ENCODE measurements around the gene BFSP1.

DNA sequence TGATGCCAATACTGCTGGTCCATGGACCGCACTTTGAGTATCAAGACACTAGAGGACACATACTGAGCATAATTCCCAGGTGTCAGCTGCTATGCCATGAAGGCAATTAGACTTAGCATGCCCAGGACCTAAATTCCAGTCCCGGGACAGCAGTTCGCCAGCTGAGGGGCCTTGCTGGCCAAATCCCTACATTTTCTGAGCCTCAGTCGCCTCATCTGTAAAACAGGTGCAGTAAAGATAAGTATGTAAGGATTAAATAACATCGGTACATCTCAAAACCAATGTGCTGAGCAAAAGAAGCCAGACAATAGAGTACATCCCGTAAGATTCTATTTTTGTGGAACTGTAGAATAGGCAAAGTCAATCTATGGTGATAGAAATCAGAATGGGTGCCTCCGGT, 1.0 kb downstream of the BFSP1 start:
- TF ChIP-seq, protein P1, sequence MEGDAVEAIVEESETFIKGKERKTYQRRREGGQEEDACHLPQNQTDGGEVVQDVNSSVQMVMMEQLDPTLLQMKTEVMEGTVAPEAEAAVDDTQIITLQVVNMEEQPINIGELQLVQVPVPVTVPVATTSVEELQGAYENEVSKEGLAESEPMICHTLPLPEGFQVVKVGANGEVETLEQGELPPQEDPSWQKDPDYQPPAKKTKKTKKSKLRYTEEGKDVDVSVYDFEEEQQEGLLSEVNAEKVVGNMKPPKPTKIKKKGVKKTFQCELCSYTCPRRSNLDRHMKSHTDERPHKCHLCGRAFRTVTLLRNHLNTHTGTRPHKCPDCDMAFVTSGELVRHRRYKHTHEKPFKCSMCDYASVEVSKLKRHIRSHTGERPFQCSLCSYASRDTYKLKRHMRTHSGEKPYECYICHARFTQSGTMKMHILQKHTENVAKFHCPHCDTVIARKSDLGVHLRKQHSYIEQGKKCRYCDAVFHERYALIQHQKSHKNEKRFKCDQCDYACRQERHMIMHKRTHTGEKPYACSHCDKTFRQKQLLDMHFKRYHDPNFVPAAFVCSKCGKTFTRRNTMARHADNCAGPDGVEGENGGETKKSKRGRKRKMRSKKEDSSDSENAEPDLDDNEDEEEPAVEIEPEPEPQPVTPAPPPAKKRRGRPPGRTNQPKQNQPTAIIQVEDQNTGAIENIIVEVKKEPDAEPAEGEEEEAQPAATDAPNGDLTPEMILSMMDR (IDR thresholded peaks at IDR 0.05 in 4 of 5, conservative IDR thresholded peaks at IDR 0.05 in 1 of 5) = no peak
- TF ChIP-seq POLR2A (IDR thresholded peaks at IDR 0.05) = no peak
